Esophagus (tissue), 2 donors: Measurements from ENCODE around the gene VEPH1. TPM values are rescaled to one million over a fixed set of nuclear protein-coding genes. Genes with fewer than 3 reads are reported as not detected.

Experiments
- polyA plus RNA-seq, 2 donors: library from polyadenylated mRNA; stranded (reverse); fragments of 200-250 nt; gene quantifications; one replicate each; pipeline ENCODE4 v1.2.3, GENCODE V29; 2013
- donor health status: healthy with polysubstance abuse.
- donor health status: Bipolar disorder and iron deficiency.

The VEPH1 gene
- polyA plus RNA-seq, 2 donors = 0.07 to 0.08 TPM

Other genes with a start within 250 kb of the VEPH1 start
- gene PTX3, start 66.6 kb downstream of the VEPH1 start, polyA plus RNA-seq = under 1 TPM; 0.10 to 0.40 TPM